ENCODE results near the gene NDFIP2.

The NDFIP2 gene

DNA sequence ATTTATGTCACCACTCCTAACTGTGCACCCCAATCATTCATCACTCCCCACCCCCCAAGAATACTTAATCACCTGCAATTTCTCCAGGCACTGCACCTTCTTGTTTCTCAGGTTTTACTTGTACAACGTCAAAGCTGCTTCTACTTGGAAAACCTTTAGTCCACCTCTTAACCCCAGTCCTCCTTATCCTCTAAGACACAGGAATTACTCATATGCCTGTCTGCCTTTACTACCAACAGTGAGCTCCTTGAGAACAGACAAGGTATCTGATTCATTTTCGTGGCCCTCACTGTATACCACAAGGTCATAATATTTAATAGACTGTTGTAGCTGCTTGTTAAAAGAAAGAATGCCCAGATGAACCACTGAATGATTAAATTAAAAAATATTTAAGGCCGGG, 21.0 kb upstream of the NDFIP2 start:
- DNase-seq, result no peak

DNA sequence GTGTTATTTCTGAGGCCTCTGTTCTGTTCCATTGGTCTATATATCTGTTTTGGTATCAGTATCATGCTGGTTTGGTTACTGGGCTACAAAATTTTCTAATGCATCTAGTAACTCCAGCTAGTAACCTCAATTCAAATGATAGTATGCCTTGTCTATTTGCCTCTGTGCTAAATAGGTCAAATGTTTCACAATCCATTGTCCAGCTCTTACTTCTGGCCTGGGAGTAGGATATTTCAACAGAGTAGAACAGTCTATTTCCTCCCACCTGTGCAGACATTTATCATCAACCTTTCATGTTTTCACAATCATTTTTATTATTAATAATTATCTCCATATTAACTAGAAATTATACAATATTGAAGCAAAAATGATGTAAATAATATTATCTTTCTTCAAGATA, 18.1 kb upstream of the NDFIP2 start:
- no peak for DNase-seq

DNA sequence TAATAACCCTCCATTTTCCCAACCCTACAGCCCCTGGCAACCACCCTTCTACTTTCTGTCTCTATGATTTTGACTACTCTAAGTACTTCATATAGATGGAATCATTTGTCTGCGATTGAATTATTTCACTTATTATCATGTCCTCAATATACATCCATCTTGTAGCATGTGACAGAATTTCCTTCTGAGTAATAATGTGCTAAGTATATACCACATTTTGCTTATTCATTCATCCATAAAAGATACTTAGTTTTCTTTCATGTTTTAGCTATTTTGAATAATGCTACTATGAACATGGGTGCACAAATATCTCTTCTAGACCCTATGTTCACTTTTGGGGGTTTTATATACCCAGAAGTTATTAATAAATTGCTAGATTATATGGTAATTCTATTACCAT, 17.4 kb upstream of the NDFIP2 start:
- DNase-seq, result no peak

DNA sequence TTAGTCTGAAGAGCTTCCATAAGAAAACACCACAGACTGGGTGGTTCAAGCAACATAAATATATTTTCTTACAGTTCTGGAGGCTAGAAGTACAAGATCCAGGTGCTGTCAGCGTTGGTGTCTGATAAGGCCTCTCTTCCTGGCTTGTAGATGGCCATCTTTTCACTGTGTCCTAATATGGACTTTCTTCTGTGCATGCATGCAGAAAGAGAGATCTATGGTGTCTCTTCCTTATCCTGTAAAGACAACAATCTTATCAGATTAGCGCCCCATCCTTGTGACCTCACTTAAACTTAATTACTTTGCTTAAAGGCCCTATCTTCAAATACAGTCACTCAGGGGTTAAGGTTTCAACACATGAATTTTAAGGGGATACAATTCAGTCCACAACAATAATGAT, 14.1 kb upstream of the NDFIP2 start:
- no peak for DNase-seq

DNA sequence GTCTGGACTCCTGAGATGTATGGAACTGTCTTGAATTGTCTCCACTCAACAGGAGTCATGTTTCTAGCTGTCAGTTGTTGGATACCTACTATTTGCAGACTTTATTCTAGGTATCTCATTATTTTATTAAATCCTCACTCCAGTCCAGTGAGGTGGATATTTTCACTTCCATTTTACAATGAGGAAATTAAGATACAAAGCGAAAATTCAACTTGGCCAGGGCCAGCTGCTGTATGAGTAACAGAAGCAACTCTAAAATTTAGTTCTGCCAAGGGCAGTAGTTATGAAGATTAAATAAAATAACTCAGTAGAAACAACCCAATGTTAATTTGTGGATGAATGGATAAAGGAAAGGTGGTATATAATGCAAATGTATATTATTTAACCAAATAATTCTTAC, 12.6 kb upstream of the NDFIP2 start:
- DNase-seq, result no peak

DNA sequence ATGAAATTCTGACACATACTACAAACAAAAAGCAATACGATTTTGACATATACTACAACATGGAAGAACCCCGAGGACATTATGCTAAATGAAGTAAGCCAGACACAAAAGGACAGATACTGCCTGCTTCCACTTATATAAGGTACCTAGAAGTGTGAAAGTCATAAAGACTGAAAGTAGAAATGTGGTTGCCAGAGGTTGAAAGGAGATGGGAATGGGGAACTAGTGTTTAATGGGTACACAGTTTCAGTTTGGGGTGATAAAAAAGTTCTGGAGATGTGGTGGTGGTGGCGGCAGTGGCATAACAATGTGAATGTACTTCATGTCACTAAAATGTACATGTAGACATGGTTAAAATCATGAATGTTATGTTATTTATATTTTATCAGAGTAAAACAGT, 12.1 kb upstream of the NDFIP2 start:
- no peak for DNase-seq

DNA sequence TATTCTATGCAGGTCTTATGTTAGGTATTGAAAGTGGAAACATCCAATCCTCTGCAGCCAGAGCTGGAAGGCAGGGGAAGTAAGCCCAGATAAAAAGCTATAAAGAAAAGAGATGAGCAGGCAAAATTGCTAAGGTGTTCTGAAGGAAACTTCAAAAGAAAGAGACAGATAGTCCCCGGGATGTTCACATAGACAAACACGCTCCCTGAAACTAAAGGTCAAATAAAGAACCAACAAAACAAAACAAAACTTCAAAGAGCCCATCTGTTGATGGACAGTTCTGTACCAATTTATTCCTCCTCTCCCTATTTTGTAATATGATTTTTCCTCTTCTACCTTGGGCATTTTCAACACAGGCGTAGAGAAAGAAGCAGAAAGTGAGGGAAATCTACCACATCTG, 11.3 kb upstream of the NDFIP2 start:
- DNase-seq, result no peak

DNA sequence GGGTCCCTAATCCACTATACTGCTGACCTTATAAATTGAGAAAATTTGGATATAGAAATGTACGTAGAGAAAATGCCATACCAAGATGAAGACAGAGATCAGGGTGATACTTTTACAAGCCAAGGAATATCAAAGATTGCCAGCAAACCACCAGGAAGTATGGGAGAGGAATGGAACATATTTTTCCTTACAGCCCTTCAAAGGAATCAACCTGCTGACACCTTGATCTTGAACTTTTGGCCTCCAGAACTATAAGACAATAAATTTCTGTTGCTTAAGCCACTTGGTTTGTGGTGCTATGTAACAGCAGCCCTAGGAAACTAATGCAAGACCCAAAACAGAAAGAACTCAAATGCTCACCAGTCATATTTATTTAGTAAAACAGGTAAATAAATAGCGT, 10.3 kb upstream of the NDFIP2 start:
- no peak for DNase-seq

DNA sequence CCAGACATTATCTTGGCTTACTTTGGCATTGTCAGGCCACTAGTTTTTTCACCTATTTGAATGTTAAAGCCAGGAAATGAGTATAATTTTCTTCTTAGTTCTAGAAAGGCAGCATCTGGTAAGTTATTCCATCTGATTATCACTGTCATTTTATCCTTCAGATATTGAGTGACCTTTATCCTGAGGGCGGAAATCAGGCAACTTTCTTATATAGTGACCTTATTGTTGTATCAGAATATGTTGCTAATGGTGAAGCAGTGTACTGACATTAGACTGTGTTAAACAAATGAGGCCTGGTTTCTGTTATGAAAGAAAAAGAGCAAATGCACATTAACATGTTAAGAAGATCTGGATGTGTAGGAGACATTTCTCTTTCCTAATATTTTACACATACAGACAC, 5.4 kb upstream of the NDFIP2 start:
- DNase-seq, result no peak

DNA sequence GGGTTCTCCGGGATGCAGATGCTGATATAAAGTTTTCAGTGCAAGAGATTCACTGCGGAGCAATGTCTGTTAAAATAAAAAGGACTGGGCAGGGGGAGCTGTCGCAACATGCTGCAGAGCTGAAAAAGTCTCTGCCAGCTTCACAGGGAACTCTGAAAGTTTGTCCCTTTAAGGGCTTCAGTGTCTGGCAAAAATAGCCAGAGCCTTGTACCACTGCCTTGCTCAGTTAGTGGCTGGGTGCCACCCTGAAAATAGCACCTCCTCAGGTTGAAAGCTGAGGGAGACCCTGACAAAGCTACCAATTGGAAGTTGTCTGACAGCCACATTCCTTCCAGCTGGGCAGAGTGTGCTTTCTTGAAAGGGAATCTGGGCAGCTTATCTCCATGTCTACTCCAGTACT, 3.0 kb upstream of the NDFIP2 start:
- no peak for DNase-seq

DNA sequence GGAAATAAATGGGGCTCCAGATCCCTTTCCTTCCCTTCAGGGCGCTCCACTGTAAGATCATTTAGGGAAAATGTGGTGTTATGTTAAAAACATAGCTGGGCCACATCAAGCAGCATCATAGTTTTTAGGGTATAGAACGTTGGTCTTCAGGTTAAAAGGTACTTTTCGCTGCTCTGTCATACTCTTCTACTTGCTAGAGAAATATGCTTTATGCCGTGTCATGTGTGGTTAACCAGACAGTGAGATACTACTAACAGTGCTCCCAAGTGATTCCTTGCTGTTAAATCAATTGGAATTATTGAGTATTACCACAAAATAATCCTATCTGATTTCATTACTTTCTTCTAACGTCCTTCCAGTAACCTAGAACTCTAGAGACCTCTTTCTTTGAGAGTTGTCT, 1.1 kb upstream of the NDFIP2 start:
- DNase-seq, result no peak

DNA sequence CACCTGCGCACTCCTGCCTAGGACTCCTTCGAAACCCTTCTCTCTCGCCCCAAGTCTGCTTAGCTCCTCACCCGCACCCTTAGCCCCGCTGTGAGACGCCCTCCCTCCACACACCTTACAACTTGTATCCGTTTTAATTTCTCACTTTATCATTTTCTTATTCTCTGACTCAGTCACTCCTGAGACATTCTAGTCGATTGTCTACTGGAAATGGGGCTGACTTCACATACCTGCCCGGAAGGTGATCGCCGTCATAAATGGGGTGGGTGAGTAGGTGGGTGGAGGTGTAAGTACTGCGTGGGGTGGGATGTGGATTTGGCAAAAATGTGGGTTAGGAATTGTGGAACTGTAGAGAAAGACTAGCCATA, 714 bp downstream of the NDFIP2 start:
- no peak for DNase-seq

DNA sequence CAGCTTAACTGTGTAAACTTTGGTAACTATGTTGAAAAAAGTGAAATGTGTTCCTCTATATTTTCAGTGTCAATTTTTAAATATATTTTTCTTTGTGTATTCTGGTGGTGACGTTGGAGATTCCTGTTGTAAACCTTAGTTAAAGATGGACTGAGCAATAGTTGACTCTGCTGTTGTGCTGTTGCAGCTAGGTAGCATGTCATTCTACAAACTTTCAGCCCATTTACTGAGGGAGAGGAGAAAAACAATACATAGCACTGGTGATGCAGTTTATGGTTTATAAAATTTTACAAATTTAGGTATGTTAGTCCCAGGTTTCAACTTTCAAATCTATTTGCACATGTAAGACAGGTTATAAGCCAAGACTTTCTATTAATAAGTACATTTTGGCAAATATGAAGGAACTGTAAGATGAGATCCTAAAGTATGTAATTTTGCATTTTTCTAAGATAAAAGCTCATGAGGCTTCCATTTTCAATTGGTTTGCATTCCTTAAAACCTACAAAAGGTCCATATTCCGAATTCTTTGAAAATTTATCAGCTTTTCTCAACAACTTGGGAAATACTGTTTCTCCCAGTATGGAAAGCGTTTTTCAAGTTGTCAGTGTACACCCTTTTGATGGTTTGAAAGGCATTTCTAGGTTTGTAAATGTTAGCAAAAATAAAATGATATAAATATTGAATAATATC, 1.5 kb downstream of the NDFIP2 start:
- DNase-seq, result no peak

DNA sequence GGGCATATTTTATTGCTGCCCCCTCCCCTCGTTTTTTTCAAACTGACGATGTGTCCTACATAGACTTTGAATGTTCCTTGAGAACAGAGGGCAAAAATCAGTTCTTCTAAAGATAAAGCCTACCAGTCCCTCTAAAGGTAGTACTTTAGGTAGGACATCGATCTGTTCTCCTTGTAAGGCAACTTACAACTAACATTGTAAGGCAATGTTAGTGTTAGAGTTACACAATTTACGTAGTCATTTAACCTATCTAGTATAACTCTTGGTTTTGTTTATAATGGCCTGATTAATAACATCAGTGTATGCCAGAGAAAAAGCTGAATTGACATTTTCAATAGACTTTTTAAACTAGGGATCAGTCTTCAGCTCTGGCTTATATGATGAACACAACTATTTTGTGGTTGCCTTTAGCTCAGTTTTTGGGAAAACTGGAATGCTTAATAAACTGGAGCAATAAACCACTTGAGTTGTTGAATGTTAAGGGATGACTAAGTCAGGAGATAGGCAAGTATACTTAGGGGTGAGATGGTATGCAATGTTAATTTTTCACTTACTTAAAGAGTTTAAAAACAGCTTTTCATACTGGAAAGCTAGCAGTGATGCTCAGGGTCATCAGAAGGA, 2.2 kb downstream of the NDFIP2 start:
- no peak for DNase-seq

DNA sequence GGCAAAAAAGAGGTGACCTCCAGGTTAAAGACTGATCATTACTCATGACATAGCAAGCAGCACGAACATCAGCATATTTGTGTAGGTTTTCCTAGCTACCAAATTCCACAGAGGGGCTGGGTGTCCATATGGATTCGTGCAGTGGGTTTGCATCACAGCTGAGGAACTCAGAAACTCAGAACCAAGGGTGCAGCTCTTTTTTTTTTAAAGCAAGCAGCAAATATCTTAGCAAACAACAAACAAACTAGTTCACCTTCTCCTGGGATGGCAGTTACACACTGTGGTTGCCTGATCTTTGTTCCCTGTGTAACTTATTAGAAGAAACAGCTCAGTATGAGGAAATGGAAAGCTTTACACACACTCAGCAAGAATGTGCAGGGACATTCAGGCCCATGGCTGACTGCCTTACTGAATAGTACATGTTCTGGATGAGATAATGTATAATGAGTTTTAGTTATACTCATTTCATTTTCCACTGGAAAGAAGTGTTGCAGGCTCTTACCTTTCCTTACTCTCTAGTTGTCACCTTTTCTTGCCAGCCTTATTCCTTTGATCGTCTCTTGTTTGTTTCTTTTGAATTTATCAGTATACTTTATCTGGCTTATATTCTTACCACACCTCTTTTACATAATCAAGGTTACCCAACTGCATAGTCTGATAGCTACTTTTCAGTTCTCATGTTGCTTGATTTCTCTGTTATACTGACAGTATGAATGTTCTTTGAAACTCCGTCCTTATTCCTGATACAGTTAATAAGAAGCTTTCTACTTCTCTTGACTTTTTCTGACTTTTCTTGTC, 4.3 kb downstream of the NDFIP2 start:
- no peak for DNase-seq

DNA sequence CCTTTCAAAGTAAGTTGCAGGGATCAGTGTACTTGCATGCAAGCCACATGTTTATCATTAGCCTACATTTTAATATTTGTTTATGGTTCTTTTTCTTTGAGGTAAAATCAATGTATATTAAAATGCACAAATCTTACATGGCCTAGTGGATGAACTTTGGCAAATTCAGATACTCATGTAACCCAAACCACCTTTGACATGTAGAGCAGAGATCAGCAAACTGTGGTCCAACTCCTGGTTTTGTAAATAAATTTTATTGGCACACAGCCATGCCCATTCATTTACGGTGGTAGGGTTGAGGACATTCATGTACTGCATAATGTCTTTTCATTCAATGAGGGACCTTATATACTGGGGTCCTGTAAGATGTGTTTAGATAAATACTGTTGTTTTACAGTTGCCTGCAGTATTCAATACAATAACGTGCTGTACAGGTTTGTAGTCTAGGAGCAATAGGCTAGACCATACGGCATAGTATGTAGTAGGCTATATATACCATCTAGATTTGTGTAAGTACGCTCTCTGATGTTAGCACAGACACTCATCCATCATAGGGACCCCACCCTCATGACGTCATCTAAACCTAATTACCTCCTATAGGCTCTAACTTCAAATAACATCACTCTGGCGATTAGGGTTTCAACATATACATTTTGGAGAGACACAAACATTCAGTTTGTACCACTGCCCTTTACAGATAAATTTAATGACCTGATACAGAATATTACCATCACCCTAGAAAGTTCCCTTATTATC, 5.7 kb downstream of the NDFIP2 start:
- no peak for DNase-seq

DNA sequence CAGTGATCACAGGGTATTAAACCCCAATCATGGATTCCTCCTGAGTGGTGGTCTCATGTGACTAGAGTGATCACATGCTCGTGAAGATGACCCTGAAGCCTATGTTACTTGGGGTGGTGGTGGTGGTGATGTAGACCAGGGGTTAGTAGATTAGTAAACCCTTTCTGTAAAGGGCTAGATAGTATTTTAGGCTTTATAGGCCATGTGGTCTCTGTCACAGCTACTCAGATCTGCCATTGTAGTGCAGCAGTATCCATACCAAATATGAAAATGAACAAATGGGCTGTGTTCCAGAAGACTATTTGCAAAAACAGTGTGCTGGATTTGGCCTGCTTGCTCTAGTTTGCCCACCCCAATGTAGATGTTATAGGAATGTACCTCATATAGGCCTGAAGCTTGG, 9.4 kb downstream of the NDFIP2 start:
- DNase-seq, result no peak

DNA sequence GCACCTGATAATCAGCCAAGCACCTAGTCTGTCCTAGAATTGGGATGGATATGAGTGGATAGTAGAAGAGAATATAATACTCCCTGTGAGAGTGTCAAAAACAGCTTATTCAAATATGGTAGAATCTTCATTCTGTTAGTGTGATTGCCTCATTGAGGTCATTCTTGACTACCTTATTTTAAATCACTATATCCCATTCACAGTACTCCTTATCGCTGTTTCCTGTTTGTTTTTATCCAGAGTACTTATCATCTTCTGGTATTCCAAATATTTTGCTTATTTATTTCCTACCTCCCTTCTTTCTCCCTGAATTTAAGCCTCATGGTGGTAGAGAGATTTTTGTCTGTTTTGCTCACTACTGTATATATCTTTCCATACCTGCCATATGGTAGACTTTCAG, 9.9 kb downstream of the NDFIP2 start:
- no peak for DNase-seq

DNA sequence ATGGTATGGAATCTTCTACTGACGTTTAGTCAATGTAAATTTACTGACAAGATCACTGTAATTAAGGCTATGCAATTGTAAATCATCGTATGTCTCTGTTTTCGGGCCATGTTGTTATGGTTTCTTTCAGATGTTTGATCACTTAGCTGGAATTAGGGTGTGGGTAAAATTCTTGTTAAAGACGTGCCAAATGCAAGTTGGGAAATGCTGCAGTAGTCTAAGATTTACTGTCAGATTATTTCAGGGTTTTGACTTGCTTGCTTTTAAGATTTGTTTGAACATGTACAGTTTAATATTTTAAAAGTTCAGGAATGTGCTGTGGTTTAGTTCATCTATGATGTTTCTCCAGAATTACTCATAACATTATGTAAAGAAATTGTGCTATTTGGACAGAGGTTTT, 10.8 kb downstream of the NDFIP2 start:
- DNase-seq, result no peak

DNA sequence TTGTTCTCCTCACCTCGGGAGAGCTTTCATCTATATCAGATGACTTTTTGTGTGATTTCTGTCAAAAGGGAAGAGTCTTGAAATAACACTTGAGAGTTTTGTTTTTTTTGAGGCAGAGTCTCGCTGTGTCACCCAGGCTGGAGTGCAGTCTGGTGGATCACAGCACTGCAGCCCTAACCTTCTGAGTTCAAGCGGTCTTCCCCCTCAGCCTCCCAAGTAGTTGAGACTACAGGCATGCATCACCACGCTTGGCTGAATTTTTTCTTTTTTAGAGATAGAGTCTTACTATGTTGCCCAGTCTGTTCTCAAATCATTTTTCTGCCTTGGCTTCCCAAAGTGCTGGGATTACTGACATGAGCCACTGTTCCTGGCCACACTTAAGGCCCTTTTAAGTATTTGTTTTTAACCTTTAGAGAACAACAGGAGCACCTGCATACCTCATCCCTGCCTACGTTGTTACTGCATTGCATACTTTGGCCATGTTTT, 11.4 kb downstream of the NDFIP2 start:
- DNase-seq, result no peak

DNA sequence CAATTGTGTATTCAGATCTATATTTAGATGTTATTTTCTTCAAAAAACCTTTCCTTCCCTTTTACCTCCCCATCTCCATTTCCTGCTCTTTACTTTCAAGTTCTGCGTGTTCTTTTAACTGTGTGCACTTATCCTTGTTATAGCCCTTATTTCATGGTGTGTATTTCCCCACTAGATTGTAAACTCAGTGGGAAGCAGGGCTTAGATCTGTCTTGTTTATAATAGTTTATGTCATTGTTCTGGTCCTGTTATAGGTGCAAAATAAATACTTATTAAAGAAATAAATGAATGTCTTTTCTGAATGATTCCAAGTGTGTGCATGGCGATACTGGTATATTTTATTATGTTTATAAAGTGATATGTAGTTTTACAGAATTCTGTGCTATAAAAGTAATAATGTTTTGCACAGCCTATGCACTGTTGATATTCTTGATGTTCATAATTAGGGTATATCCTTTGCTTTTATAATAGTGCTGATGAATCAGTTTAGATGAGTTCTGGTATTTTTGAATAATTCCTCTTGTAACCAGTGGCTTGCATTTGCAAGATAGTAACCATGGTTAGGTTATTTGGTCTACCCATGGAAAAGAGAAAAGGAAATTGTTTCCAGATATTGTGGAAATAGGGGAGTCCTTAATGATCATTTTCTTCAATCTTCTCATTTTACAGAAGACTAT, 12.1 kb downstream of the NDFIP2 start:
- no peak for DNase-seq

DNA sequence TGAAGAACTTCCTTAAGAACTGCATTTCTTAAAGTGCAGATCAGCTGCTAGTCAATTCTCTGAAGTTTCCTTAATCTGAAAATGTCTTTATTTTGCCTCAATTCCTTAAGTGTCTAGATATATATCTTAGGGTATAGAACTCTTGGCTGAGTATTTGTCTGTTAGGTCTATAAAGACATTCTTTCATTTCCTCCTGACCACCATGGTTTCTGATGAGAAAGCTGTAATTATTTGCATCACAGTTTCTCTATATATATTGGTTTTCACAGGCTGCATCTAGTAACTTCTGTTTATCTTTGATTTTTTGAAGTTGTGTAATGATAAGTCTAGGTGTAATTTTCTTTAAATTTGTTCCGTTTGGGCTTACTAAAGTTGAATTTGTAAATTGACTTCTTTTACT, 15.2 kb downstream of the NDFIP2 start:
- no peak for DNase-seq

DNA sequence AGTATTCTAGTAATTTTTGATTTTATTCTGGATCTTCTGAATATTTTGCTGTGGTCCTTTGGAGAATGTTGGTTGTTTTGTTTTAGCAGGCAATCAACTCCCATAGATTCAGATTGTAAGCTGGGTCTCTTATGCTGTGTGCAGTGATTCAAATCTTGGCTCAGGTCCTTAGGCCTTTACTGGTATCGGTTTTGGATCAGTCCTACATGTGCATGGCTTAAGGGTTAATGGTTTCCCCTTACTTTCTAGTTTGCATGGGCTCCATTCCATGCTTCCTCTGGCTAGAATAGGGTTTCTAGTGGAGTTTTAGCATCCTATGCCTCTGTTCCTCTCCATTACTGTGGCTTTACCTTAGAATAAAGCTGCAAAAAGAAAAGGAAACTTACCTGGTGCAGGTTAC, 16.1 kb downstream of the NDFIP2 start:
- DNase-seq, result no peak

All from NCI-H510A treated with DMSO at 0.1 percent for 48 hours (cell line).